Measurements from ENCODE around the gene PCMTD2. TPM values are rescaled to one million over a fixed set of nuclear protein-coding genes. Genes with fewer than 3 reads are reported as not detected.

Gene PCMTD2
- total and polyA plus RNA-seq, 2 of the 8 experiments (the other 6 are each of a cell fraction or from before 2014, with no cell fraction given) = 21.4 to 55.1 TPM

GRCh38 chr20:64258071-64258823 lies 2.7 kb downstream of the PCMTD2 start (continued):
- no peak for TF ChIP-seq CTCF (IDR thresholded peaks at IDR 0.05; ENCODE audit: control extremely low read depth in 1 of 3, insufficient read depth in 1 of 3, low read depth in 1 of 3, low read length in 3 of 3)
- no peak for TF ChIP-seq POLR2A (IDR thresholded peaks at IDR 0.05; ENCODE audit: control extremely low read depth in 1 of 2, low read depth in 2 of 2, low read length in 2 of 2)
- no peak for TF ChIP-seq RAD21 (IDR thresholded peaks at IDR 0.05 in 1 of 2, conservative IDR thresholded peaks at IDR 0.05 in 1 of 2; ENCODE audit: low read depth in 2 of 2, low read length in 2 of 2)
- TF ChIP-seq EZH2 (IDR thresholded peaks at IDR 0.05; ENCODE audit: low read depth, low read length, severe bottlenecking) = no peak
